Motor neuron (in vitro differentiated cells): Measurements from ENCODE around the gene INSC. TPM values are rescaled to one million over a fixed set of nuclear protein-coding genes. Genes with fewer than 3 reads are reported as not detected.

Source experiments
- ATAC-seq, 8 experiments: fragments of 200-7000 bp; cut with Tn5 transposase; replicated peaks in 6 of 8; 2 replicates each; pipeline ENCODE4 v1.8.0; 2021; ENCODE audit warnings: mild to moderate bottlenecking in 8 of 8, moderate library complexity in 8 of 8
- H3K27ac ChIP-seq, 2 donors: fragments of 250-450 bp; sonication (Bioruptor Pico); 2 replicates each; pipeline ENCODE4 v1.9.0; 2021; ENCODE audit warnings: antibody characterized with exemption in 2 of 2, mild to moderate bottlenecking in 2 of 2, moderate library complexity in 1 of 2
- H3K4me1 ChIP-seq, 2 donors: fragments of 250-450 bp; sonication (Bioruptor Pico); replicated peaks in 1 of 2; 2 replicates each; pipeline ENCODE4 v1.6.1; 2021; ENCODE audit warnings: antibody characterized with exemption in 2 of 2, mild to moderate bottlenecking in 2 of 2, moderate library complexity in 1 of 2
- H3K4me3 ChIP-seq, 5 donors: fragments of 250-450 bp; sonication (Bioruptor Pico); 2 replicates each; pipeline ENCODE4 v1.9.0; 2021; ENCODE audit warnings: antibody characterized with exemption in 5 of 5, mild to moderate bottlenecking in 5 of 5, moderate library complexity in 4 of 5
- WGBS, 10 experiments: fragments of 450-650 bp; shearing (Covaris generic); methylation state at CpG; one replicate each; pipeline ENCODE4 v1.0.0; 2022; 5-methylcytosine and 5-hydroxymethylcytosine counted together
- in situ Hi-C, 9 experiments: fragments of 400-800 bp; cut with MboI; loops; one replicate each; pipeline ENCODE4 v1.15.0; 2021; ENCODE audit warnings: low sequenced_read_pairs in 9 of 9, low pct_unique_long_range_greater_than_20kb in 2 of 9; ENCODE audit not compliant: unreplicated experiment in 9 of 9
- total RNA-seq, 8 experiments: library from RNA; unstranded; fragments of 300-600 nt; gene quantifications; 2 replicates each; pipeline versions ENCODE4 v1.2.3 to v1.2.4, GENCODE V29; 2022

Gene INSC
- total RNA-seq, 8 experiments from 2014 or later, result 0.13 to 9.3 (median 0.40) TPM

GRCh38 chr11:15095736-15096228, 18.9 kb upstream of the INSC start:
- no peak overlapping the region for H3K4me3 ChIP-seq
- no peak for ATAC-seq
- in situ Hi-C loops, result loop anchor here in 1 of 9 experiments (25.0 kb wide), 1 partner anchor 183 kb away; no protein-coding TSS in a partner anchor
- H3K4me1 ChIP-seq, result no peaks in the 10 kb centered on the region
- no peak overlapping the region for H3K27ac ChIP-seq
- 50 to 100% (median 100%) methylated on average over 1 to 2 of the region's 2 CpGs; no CpG with 5 or more reads in 1 of the 10 experiments for WGBS, 10 experiments

DNA sequence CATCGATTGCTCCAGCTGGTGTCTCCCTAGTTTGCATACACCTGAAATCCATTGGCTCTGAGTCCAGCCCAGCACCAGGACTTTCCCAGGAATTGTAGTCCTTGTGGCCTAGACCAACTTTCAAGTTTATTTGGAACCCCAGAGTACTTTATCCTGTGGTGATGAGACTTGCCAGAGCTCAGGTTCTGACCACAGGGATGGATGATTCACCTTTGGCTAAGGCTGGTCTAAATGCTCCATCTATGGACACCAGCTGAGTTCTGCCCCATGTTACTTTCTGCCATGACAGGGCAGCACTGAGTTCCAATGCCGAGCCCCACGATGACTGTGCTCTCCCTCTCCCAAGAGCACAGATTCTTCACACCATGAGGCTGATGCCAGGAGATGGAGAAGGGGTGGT, 17.3 kb upstream of the INSC start:
- WGBS, 10 experiments, result 78 to 100% (median 84%) methylated on average over 1 to 2 of the region's 3 CpGs; no CpG with 5 or more reads in 6 of the 10 experiments
- ATAC-seq, result no peak
- in situ Hi-C loops, result loop anchor here in 1 of 9 experiments (25.0 kb wide), 1 partner anchor 185 kb away; no protein-coding TSS in a partner anchor
- H3K27ac ChIP-seq, result no peak overlapping the region
- no peaks in the 10 kb centered on the region for H3K4me1 ChIP-seq
- H3K4me3 ChIP-seq, result no peak overlapping the region

DNA sequence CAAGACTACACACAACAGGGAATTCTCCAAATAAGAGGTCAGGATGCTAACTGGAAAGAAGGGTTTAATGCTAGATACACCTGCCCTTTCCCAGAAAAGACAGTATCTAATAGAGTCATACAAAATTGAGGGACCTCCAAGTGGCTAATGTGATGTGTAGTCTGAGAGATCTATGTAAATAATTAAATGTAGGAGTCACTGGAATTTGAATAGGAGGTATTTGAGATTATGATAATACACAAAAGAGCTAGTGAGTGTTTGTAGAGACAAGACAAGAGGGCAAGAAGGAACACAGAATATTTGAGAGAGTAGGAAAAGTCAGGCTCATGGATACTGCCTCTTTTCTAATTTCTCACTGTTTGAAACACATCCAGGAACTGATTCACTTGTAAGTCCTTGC, 15.5 kb upstream of the INSC start:
- in situ Hi-C loops, result loop anchor here in 1 of 9 experiments (25.0 kb wide), 1 partner anchor 187 kb away; no protein-coding TSS in a partner anchor
- peak in 3 of 8 experiments; percentile 51 to 71 (median 56) for ATAC-seq

GRCh38 chr11:15101072-15101709, 13.5 kb upstream of the INSC start:
- no peak overlapping the region for H3K27ac ChIP-seq
- H3K4me3 ChIP-seq, result no peak overlapping the region
- 0 to 80% (median 15%) methylated on average over 1 to 6 of the region's 8 CpGs; no CpG with 5 or more reads in 2 of the 10 experiments for WGBS, 10 experiments
- peak; percentile 67 to 98 (median 82) for ATAC-seq
- in situ Hi-C loops, result loop anchor here in 1 of 9 experiments (10.0 kb wide), 1 partner anchor 104 kb away; no protein-coding TSS in a partner anchor
- H3K4me1 ChIP-seq, result no peaks in the 10 kb centered on the region

More for the DNA sequence above, 15.5 kb upstream of the INSC start:
- Histone ChIP-seq H3K4me1 (no peaks in the 10 kb centered on the region), H3K27ac (no peak overlapping the region), H3K4me3 (no peak overlapping the region)

DNA sequence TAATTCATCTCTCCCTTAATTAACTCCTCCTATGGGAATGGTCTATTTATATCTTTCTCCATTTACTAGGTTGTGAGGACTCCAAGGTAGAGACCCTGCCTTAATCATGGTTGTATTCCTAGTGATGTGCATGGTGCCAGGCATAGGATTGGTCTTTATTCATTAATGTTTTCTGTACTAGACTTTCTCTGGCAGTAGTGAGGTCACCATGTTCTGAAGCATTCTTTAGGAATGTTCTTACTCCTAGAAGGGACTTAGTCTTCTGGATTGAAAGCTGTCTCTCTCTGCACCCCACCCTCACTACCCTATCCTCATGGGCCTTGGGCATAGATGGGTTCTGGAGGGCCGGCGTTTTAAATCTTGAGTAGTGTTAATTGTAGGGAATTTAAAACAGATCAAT, 10.6 kb upstream of the INSC start:
- in situ Hi-C loops, result loop anchor here in 1 of 9 experiments (10.0 kb wide), 1 partner anchor 101 kb away; no protein-coding TSS in a partner anchor
- Histone ChIP-seq H3K4me3 (no peak overlapping the region), H3K27ac (no peak overlapping the region), H3K4me1 (no peaks in the 10 kb centered on the region)
- peak in 1 of 8 experiments; percentile 19 for ATAC-seq
- WGBS, 10 experiments, result 45 to 100% (median 89%) methylated on average over 1 to 2 of the region's 2 CpGs; no CpG with 5 or more reads in 5 of the 10 experiments

DNA sequence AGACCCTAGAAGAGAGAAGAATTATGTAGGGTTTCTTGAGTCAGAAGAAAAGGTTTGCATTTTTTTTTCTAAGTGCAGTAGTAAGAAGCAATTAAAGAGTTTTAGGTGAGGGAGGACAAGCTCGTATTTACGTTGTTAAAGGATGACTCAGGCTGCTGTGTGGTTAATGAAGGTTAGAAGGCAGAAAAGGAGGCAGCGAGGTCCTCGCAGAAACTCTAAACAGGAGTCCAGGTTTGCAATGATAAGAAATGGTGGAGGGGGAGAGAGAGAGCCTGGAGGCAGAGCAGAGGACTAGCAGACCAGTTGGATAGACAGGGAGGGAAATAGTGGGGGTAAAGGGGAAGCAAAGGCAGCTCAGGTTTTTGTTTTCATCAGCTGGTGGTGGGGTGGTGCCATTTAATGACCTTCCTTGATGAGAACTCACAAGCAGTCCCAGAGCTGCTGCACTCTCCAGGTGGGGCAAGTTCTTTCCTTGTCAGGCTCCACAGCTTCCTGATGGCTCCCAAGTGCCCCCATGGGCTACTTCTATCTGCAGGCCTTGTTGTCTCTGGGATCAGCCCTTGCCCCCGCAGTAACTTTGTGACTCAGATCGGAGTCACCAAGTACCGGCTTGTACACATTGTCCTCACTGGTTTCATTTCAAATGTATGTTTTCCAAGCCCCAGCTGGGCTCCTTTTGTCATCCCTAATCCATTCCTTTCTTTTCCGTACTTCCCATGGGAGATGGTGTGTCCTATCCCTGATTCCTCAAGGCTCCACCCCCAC, 8.3 kb upstream of the INSC start:
- H3K27ac ChIP-seq, result no peak overlapping the region
- no peak overlapping the region for H3K4me3 ChIP-seq
- peak in 1 of 8 experiments; percentile 32 for ATAC-seq
- WGBS, 10 experiments, result 0 to 92% (median 76%) methylated on average over 2 to 8 of the region's 8 CpGs
- H3K4me1 ChIP-seq, result no peaks in the 10 kb centered on the region
- in situ Hi-C loops, result loop anchor here in 1 of 9 experiments (10.0 kb wide), 1 partner anchor 98 kb away; no protein-coding TSS in a partner anchor

DNA sequence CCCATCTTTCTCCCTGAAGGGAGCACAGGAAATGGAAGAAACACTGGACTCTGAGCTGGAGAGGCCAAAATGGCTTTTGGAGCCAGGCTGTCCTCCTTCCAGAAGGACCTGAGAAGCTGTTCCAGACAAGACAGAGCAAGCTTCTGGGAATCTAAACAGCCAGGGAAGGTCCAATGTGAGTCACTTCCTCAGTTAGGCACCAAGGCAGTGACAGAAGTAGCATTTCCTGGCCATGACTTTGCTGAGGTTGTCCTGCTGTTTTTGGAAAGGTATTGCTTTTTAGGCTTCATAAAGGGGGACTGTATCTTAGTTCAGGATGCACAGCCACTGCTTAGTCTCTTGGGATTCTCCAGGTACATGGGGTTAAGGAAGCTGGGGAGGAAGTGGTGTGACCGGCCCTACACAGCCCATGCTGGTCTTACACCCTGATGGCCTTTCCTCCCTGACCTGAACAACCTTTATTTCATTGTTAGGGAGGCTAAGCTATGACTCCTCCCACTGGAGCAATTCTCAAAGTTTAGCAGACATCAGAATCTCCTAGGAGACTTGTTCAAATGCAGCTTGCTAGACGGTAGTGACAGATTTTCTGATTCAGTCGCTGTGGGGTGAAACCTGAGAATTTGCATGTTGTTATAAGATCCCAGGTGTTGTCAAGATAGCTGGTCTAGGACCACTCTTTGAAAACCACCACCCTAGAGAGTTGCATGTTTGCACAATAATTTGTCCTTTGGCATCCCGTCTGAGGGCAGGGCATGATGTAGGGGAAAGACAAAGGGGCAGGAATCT, 6.8 kb upstream of the INSC start:
- Histone ChIP-seq H3K4me3 (no peak overlapping the region), H3K4me1 (no peaks in the 10 kb centered on the region), H3K27ac (no peak overlapping the region)
- in situ Hi-C loops, result loop anchor here in 1 of 9 experiments (10.0 kb wide), 1 partner anchor 97 kb away; no protein-coding TSS in a partner anchor
- WGBS, 10 experiments, result 39 to 80% (median 70%) methylated on average over 1 to 4 of the region's 4 CpGs; no CpG with 5 or more reads in 6 of the 10 experiments
- peak in 1 of 8 experiments; percentile 56 for ATAC-seq

- in situ Hi-C loops, result loop anchor here in 1 of 9 experiments (10.0 kb wide), 1 partner anchor 96 kb away; no protein-coding TSS in a partner anchor
- Histone ChIP-seq H3K4me3 (no peak overlapping the region), H3K27ac (no peak overlapping the region), H3K4me1 (no peaks in the 10 kb centered on the region)
- ATAC-seq, result no peak
- 20 to 100% (median 80%) methylated on average over 1 to 2 of the region's 2 CpGs; no CpG with 5 or more reads in 4 of the 10 experiments for WGBS, 10 experiments
Observed at GRCh38 chr11:15108592-15109130, 6.1 kb upstream of the INSC start.

- peaks cover 0 to 3% of the 10 kb centered on the region in 2 donors for H3K4me1 ChIP-seq
- H3K4me3 ChIP-seq, result no peak overlapping the region
- no peak for ATAC-seq
- 40 to 100% (median 100%) methylated on average over 1 of the region's 2 CpGs; no CpG with 5 or more reads in 4 of the 10 experiments for WGBS, 10 experiments
- no peak overlapping the region for H3K27ac ChIP-seq
- in situ Hi-C loops, result loop anchor here in 1 of 9 experiments (10.0 kb wide), 1 partner anchor 95 kb away; no protein-coding TSS in a partner anchor
Observed at GRCh38 chr11:15109602-15110001, 5.1 kb upstream of the INSC start.

DNA sequence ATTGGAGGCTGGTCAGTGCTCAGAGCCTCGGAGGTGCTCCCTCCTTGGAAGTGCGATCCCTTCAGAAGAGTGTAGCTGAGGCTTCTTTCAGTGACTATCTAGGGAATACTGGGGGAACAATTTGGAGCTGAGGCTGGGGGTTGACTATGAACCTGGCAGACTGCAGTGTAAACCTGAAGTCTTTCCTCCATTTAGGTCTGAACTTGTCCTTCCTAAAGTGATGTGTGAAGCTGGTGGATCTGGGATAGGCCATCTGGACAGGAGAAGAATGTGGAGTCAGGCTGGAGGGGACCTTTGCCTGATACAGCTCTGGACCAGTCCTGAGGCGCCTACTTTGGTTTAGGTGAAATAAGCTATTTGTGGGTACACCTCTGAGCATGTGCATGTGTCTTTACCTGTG, 3.5 kb upstream of the INSC start:
- in situ Hi-C loops, result no loop called here
- WGBS, 10 experiments, result 75 to 100% (median 90%) methylated on average over 1 to 3 of the region's 3 CpGs; no CpG with 5 or more reads in 4 of the 10 experiments

GRCh38 chr11:15112131-15112541, 2.6 kb upstream of the INSC start:
- H3K4me3 ChIP-seq, result no peak overlapping the region
- WGBS, 10 experiments, result 85 to 100% (median 92%) methylated on average over 3 to 5 of the region's 8 CpGs; no CpG with 5 or more reads in 7 of the 10 experiments
- no peak overlapping the region for H3K27ac ChIP-seq
- ATAC-seq, result no peak
- in situ Hi-C loops, result no loop called here
- H3K4me1 ChIP-seq, result peaks cover 0 to 3% of the 10 kb centered on the region in 2 donors

More for the DNA sequence above, 3.5 kb upstream of the INSC start:
- H3K4me3 ChIP-seq, result no peak overlapping the region
- no peak overlapping the region for H3K27ac ChIP-seq
- ATAC-seq, result no peak
- H3K4me1 ChIP-seq, result peaks cover 0 to 3% of the 10 kb centered on the region in 2 donors

- ATAC-seq, result no peak
- in situ Hi-C loops, result no loop called here
- Histone ChIP-seq H3K4me1 (peaks cover 0 to 3% of the 10 kb centered on the region in 2 donors), H3K4me3 (no peak overlapping the region), H3K27ac (no peak overlapping the region)
- WGBS, 10 experiments, result 80 to 100% (median 99%) methylated on average over 1 to 5 of the region's 5 CpGs; no CpG with 5 or more reads in 4 of the 10 experiments
Observed at GRCh38 chr11:15113381-15113780, 1.3 kb upstream of the INSC start.
